Activated CD4-positive, CD25-positive, alpha-beta regulatory T cell treated with anti-CD3 and anti-CD28 coated beads, Interleukin-2, amount 50 U/mL, for 72 hours (primary cell): ENCODE measurements around the gene LIMS2.

ENCODE experiments used
- DNase-seq: peaks from one replicate; pipeline ENCODE4 v3.0.0; 2021

Gene LIMS2

GRCh38 chr2:127619877-127620705, 55.2 kb downstream of the LIMS2 start:
- DNase-seq: no peak

DNA sequence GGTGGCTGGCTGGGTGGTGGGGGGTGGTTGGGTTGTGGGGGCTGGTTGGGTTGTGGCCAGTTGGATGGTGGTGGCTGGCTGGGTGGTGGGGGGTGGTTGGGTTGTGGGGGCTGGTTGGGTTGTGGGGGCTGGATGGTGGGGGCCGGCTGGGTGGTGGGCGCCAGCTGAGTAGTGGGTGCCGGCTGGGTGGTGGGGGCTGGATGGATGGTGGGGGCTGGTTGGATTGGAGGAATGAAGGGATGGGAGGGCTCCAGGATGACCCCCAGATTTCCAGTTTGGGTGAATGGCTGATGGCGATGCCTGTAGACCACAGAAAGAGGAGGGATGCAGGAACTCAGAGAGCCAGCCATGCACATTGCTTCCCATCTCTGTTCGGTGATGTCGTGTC, 56.1 kb downstream of the LIMS2 start:
- no peak for DNase-seq

DNA sequence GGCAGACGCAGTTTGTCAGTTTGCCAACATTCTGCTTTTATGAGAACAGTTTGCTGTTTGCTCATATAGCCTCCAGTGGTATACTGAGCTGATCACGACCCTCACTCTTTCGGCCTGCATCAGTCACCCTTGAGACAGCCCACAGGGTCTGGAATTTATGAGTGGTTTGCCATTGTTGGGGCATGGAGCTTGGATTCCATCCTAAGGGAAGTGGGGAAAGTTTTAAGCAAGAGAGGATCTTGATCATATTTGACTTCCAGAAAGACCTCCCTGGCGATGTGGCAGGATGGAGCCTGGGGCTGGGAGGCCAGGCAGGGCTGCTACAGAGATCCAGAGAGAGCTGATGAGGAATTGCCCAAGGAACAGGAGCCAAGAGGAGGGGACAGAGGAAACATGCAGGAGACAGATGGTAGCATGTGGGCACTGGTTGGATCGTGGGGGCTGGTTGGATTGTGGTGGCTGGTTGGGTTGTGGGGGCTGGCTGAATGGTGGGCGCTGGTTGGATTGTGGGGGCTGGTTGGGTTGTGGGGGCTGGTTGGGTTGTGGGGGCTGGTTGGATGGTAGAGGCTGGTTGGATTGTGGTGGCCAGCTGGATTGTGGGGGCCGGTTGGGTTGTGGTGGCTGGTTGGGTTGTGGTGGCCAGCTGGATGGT, 56.7 kb downstream of the LIMS2 start:
- DNase-seq: no peak

- DNase-seq: no peak
Observed at GRCh38 chr2:127615511-127616166, 59.7 kb downstream of the LIMS2 start.

DNA sequence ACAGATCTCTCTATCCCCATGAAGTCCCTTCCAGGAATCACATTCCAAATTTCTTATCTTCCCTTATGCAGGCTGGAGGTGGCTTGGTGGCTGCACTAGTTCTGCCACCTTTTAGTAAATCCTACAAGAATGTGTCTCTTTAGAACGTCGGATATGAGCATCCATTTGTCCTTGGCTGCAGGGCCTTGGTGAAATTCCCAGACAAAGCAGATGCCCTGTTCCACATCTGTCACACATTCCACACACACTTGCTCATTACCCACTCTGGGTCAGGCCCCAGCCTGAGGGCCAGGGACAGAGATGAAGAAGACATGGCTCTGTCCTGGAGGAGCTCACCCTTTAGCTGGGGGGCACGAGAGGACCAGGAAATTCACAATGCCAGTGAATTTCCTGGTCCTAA, 60.6 kb downstream of the LIMS2 start:
- DNase-seq: no peak

DNA sequence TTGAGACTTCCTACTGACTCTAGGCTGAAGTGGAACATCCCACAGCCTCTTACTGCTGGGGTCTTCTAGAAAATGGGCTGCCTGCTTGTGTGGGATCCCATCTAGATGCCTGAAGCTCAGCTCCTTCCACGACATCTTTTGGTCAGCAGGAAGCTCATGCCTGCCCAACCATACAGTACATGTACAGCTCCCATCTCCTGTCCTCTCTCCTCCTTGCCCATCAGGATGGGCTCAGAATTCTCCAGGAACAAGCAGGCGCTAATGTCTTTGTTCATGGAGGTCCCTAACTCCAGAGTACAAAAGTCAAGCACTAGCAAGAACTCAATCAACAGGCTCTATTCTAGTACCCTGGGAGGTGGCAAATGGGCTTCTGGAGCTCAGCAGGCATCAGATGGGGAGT, 61.1 kb downstream of the LIMS2 start:
- DNase-seq: no peak

GRCh38 chr2:127612111-127612822, 63.1 kb downstream of the LIMS2 start:
- no peak for DNase-seq

DNA sequence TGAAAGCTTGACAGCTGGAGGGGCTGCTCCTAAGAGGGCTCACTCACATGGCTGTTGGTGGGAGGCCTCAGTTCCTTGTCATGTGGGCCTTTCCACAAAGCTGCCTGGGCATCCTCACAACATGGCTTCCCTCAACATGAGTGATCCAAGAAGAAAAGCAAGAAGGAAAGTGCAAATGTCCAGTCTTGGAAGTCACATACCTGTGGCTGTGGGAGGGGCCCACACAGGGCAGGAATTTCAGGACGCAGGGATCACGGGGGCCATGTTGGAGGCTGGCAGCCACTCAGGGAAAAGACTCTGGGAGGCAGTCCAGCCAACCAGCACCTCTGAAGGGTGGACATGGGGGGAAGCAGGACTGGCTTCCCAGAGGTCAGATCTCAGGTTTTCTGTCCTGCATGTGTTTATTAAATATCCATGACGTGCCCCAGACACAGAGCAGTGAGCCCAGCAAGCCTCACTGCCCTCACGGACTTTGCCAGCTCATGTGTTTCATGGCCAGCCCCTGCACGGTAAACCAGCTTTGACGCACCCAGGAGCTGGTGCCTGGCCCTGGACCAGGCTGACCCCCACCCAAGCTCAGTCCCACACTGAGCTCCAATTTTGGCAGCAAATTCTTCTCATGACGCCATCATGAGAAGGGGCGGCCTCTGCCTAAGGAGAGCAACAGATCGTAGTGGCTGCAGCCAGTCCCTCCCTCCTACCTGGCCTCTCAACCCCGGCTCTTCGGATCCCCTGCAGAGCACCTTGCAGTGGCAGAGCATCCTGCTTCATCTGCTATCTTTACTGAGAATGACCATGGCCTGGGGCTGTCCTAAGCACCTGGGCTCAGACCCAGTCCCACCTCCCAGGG, 64.0 kb downstream of the LIMS2 start:
- DNase-seq: no peak

DNA sequence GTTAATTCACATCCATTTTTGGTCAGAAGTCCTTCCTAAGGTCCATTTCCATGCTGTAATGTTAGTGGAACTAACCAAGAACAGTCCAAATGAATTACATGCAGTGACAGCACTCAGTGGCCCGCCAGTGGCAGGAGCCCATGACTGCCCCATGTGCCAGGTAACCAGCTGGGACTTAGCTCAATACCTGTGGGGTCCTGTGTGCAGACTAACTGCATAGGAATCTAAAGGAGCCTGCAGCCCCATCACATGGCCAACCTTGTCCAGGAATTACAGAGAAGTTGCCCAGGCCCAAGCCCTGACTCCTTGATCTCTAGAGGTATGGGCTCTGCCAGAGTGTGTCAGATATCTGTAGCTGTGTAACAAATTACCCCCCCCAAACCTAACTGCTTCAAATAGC, 64.8 kb downstream of the LIMS2 start:
- no peak for DNase-seq

DNA sequence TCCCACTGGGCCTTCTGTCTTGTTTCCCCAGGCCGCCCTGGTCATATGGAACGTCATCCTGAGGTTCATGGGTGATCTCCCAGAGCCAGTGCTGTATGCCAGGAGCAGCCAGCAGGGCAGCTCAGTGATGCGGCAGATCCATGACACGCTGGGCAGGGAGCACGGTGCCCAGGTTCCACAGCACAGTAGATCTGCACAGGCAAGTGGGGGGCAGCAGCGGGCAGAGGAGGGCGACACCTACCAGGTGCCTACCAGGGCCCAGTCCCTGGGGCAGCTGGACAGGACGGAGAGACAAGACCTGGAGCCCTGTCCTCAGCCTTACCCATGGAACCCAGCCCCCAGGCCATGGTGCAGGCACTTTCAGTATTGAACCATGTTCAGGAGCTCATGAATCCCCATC, 65.5 kb downstream of the LIMS2 start:
- no peak for DNase-seq

- DNase-seq: no peak
Observed at GRCh38 chr2:127609031-127609751, 66.1 kb downstream of the LIMS2 start.

- no peak for DNase-seq
Observed at GRCh38 chr2:127608061-127609030, 67.0 kb downstream of the LIMS2 start.

GRCh38 chr2:127607399-127607908, 67.9 kb downstream of the LIMS2 start:
- DNase-seq: no peak

DNA sequence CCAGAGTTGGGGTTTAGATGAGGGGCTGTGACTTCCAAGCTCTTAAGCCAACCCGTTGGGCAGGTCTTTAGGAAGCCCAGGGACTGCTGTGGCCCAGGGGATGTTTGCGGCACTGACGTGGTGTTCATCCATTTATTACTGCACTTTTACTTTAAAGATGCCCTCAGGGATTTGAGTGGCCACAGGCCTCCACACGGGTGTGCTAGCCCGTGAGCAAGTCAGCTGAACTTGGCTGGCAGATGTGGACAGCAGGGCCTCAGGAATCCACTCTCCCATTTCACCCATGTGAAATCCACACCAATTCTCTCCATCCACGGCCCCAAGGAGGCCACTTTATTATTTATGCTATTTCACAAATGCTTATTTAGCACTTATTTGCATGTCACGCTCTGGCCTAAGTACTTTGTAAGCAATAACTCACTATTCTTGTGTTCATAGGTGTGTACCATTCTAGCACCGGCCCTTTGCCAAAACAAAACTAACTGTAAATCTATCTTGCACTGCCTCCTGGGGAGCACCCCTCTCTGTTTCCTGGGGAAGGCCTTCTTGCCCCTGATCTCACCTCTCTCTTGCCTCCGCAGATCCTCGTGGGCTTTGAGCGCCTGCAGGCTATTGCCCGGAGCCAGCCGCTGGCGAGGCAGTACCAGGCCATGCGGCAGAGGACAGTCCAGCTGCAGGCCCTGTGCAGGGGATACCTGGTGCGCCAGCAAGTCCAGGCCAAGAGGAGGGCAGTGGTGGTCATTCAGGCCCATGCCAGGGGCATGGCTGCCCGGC, 68.5 kb downstream of the LIMS2 start:
- no peak for DNase-seq

- no peak for DNase-seq
Observed at GRCh38 chr2:127605691-127606263, 69.6 kb downstream of the LIMS2 start.

DNA sequence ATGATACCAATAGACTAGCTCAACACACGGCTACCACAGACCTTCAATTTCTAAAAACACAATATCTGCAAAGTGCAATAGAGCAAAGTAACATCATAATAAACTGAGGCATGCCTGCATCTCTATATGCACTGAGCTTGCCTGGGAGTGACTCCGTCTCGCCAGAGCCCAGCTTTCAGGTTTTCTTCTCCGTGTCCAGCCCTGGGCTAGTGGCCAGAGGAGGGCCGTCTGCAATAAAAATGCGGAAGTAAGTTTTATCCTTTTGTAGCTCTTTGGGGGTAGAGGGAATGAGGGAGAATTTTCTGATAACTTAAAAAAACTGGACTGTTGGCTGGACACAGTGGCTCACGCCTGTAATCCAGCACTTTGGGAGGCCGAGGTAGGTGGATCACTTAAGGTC, 70.3 kb downstream of the LIMS2 start:
- DNase-seq: no peak

DNA sequence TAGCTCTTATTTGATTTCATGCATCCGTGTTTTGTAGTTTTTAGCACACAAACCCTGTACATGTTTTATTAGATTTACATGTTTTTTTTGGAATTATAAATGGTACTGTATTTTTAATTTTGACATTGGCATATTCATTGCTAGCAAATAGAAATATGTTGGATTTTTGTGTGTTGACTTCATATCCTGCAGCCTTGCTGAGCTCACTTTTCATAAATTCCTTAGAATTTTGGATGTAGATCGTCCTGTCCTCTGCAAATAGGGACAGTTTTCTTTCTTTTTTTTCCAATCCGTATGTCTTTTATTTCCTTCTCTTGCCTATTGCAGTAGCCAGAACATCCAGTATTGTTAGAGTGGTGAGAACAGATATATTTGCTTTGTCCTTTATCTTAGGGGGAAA, 76.1 kb downstream of the LIMS2 start:
- no peak for DNase-seq

- DNase-seq: no peak
Observed at GRCh38 chr2:127598711-127599110, 76.6 kb downstream of the LIMS2 start.

DNA sequence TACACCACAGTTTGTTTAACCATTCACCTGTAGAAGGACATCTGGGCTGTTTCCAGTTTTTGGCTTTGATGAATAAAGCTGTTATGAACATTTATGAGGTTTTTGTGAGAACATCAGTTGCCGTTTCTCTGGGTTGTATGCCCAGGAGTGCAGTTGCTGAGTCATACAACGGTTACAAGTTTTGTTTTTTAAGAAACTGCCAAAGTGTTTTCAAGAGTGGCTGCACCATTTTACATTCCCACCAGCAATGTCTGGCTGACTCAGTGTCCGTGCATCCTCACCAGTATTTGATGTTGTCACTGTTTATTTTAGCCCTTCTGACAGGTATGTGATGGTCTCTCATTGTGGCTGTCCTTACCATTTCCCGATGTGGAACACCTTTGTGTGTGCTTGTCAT, 77.3 kb downstream of the LIMS2 start:
- no peak for DNase-seq
